ENCODE results near the gene PTPRE.

The PTPRE gene

DNA sequence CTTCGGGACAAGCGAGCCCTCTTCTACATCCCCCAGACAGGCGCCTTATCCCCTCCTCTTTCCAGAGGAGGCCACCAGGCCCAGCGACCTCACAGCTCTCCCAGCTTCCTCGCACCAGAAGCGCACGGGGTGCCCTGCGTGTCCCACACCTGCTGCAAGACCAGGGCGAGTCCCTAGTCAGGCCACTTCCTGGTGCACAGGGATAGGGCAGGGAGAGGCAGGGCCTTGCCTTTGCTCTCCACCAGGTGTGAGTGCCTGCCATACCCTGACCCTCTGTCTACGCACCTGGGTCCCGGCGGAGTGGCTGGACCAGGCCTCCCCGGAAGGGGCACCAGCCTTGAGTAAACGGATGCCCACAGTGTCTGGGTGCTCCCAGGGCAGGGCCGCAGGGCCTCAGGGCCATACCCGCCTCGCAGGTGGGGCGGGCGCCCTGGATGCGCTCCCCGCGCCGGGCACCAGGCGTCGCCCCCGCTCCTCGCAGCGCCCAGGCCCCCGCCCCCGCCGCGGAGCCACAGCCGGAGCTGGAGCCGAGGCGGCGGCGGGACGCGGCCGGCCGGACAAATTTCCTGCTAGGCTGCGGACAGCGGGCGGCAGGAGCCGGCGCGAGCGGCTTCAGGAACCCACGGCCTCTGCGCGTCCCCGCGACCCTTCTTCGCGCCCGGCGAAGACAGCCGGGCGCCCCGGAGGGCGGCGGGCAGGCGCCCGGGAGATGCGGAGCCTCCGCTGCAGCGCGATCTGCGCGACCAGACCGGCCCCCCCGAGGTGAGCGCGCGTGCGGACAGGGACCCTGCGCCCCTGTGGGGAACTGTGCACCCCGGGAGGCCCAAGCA is at the start of gene PTPRE:
Gene PTPRE (plus strand): TSS at position 556 of the 830 bp plus-strand sequence. CDS start 133,779 bp downstream, outside the sequence.
- in situ Hi-C loops (cut with MboI; ENCODE audit: low sequenced_read_pairs): loop anchor here (25.0 kb wide), 1 partner anchor 106 kb away; no protein-coding TSS in a partner anchor

- in situ Hi-C loops (cut with MboI; ENCODE audit: low sequenced_read_pairs): no loop called here
Observed at GRCh38 chr10:127860592-127860991, 46.3 kb upstream of the PTPRE start.

GRCh38 chr10:127863231-127863825 is 43.6 kb upstream of the PTPRE start:
- in situ Hi-C loops (cut with MboI; ENCODE audit: low sequenced_read_pairs): no loop called here

DNA sequence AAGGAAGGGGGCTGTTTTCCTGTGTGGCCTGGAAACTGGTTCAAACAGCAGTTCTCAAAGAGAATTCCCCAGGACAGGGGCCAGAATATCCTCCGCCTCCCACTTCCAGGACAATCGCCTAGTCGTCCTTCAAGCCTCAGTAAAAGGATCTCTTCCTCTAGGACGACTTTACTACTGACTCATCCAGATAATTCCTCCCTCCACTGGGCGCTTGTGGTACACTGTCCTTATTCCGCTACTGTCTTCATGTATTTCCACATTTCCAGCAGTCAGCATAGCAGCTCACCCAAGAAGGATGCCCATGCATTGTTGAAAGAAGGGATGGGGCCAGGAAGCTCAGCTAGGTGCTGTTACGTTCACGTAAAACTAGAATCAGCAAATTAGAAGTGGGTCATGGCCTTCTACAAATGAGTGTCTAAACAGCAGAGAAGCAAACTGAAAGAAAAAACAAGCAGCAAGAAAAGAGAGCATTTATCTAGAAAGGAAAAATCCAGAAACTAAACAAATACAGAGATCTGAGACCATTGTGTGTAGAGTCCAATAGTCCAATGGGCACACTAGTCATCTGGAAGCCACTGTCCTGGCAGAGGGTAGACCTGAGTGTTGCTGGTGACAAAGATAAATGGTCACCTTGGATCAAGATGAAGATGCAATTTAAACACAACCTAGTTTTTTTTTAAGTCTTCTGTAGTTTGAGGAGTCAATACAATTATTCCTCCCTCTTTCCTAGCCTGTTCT is 40.5 kb upstream of the PTPRE start:
- in situ Hi-C loops (cut with MboI; ENCODE audit: low sequenced_read_pairs): no loop called here

GRCh38 chr10:127867805-127868204 is 39.1 kb upstream of the PTPRE start:
- in situ Hi-C loops (cut with MboI; ENCODE audit: low sequenced_read_pairs): no loop called here

DNA sequence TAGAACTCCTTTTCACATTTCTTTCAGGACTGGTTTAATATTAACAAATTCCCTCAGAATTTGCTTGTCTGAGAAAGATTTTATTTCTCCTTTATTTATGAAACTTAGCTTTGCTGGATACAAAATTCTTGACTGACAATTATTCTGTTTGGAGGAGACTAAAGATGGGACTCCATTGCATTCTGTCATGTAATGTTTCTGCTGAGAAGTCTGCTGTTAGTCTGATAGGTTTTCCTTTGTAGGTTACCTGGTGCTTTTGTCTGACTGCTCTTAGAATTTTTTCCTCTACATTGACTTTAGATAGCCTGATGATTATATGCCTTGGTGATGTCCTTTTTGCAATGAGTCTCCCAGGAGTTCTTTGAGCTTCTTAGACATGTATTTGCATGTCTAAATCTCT is 37.6 kb upstream of the PTPRE start:
- in situ Hi-C loops (cut with MboI; ENCODE audit: low sequenced_read_pairs): no loop called here

DNA sequence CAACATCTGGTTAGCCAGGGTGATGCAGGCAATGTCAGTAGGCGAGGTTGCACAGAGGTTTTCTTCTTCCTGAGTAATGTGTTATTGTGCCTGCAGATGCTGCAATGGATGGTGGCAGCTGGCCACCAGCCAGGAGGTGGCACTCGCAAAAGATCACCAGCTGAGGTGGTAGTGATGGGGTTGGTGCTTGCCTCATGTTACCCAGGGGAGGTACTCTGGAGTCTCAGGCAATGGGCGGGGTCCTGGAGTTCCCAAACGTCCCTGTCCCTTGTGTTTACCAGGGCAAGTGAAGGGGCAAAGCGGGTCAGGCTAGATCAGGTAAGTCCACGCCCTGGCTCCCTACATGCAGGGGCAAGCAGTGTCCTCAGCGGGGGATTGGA is 35.3 kb upstream of the PTPRE start:
- in situ Hi-C loops (cut with MboI; ENCODE audit: low sequenced_read_pairs): no loop called here

GRCh38 chr10:127872011-127872761 is 34.7 kb upstream of the PTPRE start:
- in situ Hi-C loops (cut with MboI; ENCODE audit: low sequenced_read_pairs): no loop called here

DNA sequence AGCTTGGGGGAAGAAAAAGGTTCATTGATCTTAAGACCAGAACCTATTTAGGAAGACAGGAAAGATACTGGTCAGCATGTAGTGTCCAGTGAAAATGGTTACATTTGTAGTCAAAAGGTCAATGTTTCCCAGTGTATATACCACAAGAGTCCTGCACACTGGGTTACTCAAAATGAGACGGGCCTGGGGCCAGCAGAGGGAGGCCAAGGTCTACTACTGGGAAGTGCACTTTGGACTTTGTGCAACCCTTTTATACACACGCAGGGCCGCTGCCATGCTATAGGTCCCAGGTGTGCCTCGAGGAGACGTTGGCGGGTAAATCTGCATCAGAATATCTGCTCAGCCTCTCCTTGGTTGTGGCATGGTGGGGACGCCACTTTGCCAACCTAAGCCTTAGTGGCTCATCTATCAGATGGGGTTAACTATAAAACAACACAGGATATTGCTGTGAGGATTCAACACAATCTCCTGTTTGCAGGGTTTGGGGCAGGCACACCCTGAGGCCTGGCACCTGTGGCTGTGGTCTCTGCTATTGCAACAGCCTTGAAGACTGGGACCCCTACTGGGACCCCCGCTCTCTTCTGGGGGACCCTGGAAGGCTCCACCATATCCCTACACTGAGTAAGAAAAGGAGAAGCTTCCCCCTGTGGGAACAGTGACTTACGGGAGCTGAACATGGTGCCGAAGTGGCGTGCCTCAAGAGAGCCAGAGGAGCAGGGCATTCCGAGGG is 33.9 kb upstream of the PTPRE start:
- in situ Hi-C loops (cut with MboI; ENCODE audit: low sequenced_read_pairs): no loop called here

DNA sequence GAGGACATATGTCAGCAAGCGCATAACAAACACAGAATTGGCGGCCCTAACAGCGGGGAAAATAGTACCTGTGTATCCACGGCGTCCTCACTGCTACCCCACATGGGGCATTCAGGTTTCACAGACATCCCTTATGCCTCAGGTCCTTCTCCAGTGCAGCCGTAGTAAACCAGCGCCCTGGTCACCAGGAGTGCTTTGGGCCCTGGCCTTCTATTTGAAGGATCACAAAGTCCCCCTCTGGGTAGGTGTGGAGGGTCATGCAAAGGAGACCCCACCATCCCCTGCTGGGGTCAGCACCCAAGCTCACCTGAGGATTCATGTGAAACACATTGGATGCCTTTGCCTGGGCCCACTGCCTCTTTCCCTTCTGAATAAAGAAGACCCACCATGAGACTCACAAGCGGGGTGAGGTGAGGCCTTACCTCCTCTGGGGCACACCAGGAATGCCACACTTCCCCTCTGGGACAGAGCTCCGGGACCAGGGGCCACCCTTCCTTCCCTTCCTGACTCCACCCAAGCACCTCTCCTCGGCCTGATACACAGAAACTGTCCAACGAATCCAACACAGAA is 32.9 kb upstream of the PTPRE start:
- in situ Hi-C loops (cut with MboI; ENCODE audit: low sequenced_read_pairs): no loop called here

DNA sequence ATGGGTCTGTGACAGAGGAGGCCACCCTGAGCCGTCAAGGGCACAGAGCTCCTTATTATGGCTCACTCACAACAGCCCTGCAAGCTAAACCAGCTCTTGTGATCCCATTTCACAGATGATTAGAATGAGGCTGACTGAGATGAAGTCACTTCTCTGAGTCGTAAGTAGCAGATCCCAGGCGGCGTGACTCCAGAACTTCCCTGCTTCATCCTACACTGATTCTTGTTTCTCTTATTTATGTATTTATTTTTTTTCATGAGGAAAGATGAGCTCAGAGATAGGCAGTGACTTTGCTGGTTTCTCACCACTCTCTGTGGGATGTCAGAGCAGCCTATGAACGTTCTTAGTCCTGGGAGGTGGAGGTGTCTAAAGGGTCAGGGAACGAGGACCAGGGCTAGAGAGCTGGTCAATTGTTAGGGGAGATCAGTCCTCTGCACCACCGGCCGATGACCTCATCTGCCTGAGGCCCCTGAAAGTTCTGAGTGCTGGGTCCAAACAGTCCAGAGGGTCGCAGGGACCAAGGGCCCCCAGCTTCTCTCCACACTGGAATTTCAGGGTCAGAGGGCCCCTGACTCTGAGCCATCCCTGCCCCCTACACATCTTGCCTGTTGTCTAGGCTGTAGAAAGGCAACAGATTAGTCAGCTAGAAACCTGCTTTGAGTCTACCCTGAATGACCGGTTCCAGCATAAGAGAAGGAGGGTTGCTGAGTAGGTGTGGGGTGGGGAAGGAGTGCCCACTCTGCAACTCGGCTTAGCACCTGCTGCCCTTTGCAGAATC is 32.0 kb upstream of the PTPRE start:
- in situ Hi-C loops (cut with MboI; ENCODE audit: low sequenced_read_pairs): no loop called here

DNA sequence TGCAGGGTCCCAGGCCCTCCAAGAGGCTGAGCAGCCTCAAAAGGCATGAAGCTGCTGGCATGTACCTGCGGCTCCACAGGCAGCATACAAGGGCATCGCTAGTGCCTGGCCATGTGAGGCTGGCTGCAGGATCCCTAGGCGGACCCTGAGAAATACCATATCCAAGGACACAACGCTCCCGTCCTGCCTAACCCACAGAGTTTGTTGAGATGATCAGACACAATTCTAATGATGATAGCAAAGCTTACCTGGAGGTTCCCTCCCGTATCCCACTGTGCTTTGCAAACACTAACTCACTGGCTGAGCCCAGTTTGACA is 31.5 kb upstream of the PTPRE start:
- in situ Hi-C loops (cut with MboI; ENCODE audit: low sequenced_read_pairs): no loop called here

GRCh38 chr10:127875916-127876315 is 31.0 kb upstream of the PTPRE start:
- in situ Hi-C loops (cut with MboI; ENCODE audit: low sequenced_read_pairs): no loop called here

- in situ Hi-C loops (cut with MboI; ENCODE audit: low sequenced_read_pairs): no loop called here
Observed at GRCh38 chr10:127877116-127877515, 29.8 kb upstream of the PTPRE start.

GRCh38 chr10:127877699-127878098 is 29.2 kb upstream of the PTPRE start:
- in situ Hi-C loops (cut with MboI; ENCODE audit: low sequenced_read_pairs): no loop called here

DNA sequence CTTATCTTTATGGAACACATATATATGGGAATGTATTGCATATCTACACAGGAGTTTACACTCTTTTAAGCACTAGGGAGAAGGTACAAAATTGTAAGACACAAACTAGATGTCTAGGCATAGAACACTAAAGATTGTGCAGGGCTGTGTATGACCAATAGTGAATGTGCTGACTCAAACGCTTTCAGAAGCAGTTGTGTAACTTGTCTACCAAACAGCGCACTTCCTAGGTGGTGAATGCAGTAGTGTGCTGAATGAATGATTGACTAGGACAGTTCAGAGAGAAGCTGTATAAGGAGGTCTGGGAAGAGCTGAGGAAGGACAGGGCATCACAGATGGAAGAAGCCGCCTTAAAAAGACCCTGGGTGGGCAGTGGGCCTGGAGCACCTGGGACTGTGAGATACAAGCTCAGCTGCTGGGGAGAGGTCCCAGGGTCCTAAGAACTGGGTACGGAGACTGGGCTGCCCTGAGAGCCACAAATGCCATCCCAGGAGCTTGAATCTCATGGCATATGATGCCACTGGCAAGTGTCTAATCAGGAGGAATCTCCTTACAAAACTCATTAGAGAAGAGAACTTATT is 28.3 kb upstream of the PTPRE start:
- in situ Hi-C loops (cut with MboI; ENCODE audit: low sequenced_read_pairs): no loop called here

GRCh38 chr10:127880557-127880956 is 26.3 kb upstream of the PTPRE start:
- in situ Hi-C loops (cut with MboI; ENCODE audit: low sequenced_read_pairs): no loop called here

DNA sequence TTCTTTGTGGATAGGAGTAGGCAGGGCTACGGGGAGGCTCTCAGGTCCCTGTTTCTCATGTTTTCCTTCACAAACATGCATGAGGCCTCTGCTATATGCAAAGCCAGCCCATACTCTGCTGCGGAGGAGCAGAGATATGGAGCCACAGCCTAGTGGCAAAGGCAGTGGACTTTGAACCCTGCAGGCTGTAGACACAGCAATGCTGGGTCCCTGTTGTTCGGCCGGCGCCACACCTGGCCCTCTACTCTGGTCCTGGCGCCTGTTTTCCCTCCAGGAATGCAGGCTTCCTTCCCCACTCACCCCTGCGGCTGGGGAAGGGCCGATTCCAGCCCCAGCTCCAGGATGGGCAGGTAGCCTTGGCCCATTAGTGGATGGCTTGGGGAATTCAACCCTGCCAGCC is 25.6 kb upstream of the PTPRE start:
- in situ Hi-C loops (cut with MboI; ENCODE audit: low sequenced_read_pairs): no loop called here

DNA sequence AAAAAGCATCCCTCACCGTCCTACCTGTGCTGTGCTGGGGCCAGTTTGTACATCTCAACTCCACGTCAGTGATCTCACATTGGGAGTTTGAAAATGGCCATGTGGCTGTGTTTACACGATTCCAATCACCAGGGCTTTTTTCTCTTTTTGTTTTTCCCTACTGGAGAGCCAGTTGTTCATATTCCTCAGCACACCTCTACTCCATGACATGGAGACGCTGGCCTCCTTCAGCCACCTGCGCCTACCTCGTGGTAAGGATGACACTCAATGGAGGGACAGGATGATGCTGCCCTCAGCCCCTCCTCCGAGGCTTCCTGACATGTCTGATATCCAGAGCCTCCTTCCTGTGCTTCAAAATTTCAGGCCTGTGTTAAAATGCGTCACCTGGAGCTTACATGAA is 24.5 kb upstream of the PTPRE start:
- in situ Hi-C loops (cut with MboI; ENCODE audit: low sequenced_read_pairs): no loop called here
